Activated effector memory CD4-positive, alpha-beta T cell treated with anti-CD3 and anti-CD28 coated beads, Interleukin-2, amount 50 U/mL, for 16 hours (primary cell): ENCODE measurements around the gene ISCA1.

Experiments used
- DNase-seq: peaks from one replicate; pipeline ENCODE4 v3.0.0-alpha.2; 2020

Gene ISCA1

DNA sequence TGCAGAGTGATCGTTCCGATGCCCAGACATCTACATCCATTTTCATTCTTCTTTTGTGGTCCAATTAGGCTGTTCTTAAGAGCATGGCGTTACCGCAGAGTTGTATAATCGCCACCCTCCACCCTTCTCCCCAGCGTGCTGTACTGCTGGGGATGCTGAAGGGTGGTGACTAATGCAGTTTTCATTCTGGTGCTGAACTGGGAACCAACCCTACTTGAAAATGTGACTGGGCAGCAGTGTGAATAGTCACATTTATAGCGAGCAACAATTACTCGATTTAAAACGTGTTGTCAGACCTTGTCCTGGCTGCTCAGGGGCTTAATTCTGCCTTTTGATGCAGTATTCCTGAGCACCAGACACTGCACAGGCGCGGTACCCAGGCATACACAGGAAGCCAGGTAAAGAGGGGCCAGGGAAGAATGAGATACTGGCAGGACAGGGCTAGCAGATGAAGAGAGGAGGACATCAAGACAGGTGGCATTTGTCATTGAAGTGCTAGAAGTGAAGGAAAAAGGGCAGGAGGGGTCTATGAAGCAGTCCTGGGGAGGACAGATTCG lies 719 bp upstream of the ISCA1 start:
- no peak for DNase-seq

DNA sequence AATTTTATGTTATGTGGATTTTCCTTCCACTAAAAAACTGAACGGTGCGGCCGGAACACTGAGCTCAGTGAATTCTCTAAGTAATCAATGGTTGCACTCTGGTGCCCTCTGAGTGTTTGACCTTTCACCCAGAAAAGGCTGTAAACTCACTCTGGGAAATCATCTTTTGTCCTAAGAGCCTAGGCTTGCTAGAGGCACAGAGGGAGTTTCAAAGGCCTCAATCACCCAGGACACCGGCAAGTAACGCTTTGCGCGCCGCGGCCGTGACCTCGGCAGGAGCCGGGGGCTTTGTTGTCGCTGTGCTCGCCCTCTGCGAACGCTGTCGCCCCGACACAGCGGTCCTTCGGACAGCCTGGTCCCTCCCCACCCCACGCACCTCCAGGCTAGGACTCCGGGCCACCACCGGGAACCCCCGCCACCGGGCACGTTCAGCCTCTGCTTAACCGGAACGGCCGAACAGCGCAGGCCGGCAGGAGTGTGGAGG lies 703 bp downstream of the ISCA1 start:
- DNase-seq: no peak

DNA sequence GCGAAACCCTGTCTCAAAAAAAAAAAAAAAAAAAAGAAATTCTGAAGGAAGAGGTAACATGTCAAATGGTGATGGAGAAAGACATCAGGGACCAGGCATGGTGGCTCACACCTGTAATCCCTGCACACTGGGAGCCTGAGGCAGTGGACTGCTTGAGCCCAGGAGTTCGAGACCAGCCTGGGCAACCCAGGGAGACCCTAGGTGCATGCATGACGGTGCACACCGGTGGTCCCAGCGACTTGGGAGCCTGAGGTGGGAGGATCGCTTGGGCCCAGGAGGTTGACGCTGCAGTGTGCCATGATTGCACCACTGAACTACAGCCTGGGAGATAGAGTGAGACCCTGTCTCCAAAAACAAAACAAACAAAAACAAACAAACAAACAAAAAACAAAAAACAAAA lies 1.8 kb downstream of the ISCA1 start:
- DNase-seq: no peak

- DNase-seq: no peak
Measured at GRCh38 chr9:86279839-86280238, 2.5 kb downstream of the ISCA1 start.

DNA sequence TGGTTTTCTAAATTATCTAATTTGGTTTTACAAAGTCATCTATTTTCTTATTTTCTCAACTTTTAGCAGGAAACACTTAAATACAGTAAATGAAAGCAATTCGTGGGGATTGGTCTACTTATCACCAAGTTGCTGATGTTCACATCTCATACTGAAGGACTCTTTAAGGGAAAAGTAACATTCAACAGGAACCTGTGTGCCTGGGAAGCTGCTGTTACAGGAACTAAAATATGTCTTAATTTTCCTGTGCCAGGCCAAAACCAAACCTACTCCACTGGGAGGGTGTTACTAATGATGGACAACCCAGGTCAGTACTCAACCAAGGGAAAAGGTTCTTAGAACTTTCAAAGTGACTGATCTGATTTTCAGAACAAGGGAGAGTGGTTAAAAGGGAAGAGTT lies 5.3 kb downstream of the ISCA1 start:
- DNase-seq: no peak

GRCh38 chr9:86275962-86276361 lies 6.4 kb downstream of the ISCA1 start:
- DNase-seq: no peak

DNA sequence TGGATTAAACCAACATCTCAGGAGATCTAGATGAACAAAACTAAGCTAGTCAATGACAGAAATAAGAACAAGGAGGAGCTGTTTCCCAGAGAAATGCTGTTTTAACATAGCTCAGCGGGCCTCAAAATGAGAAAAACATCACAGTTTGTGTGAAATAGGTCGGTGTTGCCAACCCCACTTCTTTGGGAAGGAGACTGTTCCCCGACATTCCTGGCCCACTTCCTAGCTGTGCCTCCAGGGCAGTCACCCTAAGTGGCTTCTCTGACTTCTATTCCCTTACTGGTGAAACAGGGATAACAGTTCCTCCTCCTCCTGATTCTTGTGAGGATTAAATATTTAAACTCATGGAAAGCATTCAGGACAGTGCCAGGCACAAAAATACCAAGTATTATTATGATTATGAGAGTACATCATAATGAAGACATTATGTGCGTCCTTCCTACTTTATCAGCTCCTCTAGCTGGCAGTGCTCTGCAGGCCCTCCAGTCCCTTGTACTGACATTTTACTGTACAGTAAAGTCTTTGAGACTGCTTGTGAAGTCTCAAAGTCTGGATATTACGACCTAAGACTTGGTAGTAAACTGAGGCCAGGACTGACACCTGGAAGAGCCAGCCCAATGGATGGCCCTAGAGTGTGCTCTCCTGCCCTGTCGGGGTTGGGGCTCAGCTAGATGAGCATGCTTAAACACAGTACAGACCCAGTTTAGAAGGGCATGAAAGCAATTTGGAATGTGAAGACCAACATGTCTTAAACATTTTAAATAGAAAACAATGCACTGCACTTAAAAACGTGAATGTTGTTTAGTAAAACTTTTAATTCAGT lies 7.3 kb downstream of the ISCA1 start:
- no peak for DNase-seq

DNA sequence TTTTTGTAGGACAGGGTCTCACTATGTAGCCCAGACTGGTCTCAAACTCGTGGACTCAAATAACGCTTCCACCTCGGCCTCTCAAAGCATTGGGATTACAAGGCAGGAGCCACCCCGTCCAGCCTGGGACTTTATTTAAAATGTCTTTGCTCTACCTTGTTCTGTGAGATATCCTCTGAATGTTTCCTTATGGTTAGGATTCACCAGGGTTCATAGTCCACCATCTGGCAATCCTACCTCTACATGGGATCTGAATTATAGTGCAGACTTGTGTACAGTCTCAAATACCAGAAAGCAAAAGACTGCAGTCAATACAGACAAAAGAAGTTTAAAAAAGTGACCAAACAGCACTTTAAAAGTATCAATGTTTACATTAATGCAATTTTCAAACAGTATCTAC lies 10.1 kb downstream of the ISCA1 start:
- DNase-seq: no peak

DNA sequence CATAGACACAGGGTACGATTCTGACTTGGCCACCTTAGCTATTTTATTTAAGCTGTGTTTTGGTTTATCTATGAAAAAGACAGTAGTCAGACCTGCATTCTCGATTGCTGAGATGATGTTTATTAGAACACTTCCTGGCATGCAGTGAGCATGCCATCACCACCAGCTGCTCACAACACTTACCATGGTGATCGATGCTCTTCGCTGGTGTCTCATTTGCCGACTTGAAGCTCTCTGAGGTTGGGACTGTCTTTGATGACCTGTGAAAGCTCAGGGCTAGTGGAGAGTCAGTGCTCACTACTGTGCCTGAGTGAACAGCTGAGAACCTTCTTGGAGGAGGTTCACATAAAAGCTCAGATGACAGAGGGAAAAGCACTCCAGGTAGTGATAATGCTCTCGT lies 18.5 kb downstream of the ISCA1 start:
- no peak for DNase-seq

GRCh38 chr9:86262492-86262891 lies 19.8 kb downstream of the ISCA1 start:
- no peak for DNase-seq

- DNase-seq: no peak
Measured at GRCh38 chr9:86259557-86259956, 22.8 kb downstream of the ISCA1 start, which contains the start of gene C9orf153. C9orf153 (minus strand) TSS chr9:86259657; CDS start chr9:86229603, 30,054 bp downstream.

DNA sequence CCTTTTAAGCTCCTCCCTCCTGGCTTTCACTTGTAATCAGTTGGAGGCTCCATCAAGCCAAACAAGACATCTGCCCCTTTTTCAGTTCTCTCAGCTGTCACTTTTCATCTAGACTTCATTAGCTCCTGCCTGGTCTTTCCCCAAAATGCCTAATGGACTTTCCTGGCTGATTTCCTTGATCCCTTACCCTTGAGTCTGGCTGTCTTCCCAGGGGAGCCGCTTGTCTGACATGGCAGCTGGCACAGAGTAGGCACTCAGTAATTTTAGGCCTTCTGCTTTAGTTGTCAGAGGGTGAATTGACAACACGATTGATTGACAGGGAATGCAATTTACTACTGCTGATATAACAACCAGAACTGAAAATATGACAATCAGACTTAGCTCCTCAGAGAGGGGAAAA lies 24.9 kb downstream of the ISCA1 start:
- no peak for DNase-seq

- DNase-seq: no peak
Measured at GRCh38 chr9:86256653-86257052, 25.7 kb downstream of the ISCA1 start.

- no peak for DNase-seq
Measured at GRCh38 chr9:86253577-86253976, 28.8 kb downstream of the ISCA1 start.

DNA sequence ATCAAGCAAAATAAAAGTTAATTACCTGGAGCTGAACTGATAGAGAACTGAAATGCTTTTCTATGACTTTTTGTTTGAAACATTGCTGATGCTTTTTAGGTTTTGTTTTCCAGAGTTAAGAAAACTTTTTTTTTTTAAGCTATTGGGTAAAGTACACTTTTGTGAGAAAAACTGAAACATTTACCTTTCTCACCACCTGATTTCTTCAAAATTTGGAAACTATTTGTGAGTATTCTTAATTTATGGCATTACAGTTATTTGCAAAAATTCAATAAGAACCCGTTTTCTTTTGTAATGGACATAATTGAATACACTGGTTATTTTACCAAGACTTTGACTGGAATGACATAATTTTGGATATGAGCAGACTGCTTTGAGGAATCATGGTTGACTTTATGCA lies 29.5 kb downstream of the ISCA1 start:
- DNase-seq: no peak

DNA sequence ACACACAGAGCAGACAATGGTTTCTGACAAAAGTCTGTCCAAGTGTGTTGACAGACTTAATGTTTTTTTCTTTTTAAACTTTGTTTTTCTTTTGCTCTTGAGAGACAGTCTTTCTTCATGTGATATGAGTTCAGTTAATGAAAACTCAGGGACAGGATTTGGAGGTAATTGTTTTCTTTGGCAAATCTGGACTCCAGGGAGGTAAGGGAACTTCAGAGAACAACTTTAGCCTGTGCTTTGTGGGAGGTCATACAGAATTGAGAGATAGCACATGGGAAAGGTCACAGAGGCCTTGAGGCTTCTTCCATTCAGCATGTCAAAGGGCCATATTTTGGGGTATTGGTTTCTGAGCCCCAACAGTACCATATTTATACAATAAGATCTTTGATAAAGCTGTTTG lies 32.2 kb downstream of the ISCA1 start:
- no peak for DNase-seq

DNA sequence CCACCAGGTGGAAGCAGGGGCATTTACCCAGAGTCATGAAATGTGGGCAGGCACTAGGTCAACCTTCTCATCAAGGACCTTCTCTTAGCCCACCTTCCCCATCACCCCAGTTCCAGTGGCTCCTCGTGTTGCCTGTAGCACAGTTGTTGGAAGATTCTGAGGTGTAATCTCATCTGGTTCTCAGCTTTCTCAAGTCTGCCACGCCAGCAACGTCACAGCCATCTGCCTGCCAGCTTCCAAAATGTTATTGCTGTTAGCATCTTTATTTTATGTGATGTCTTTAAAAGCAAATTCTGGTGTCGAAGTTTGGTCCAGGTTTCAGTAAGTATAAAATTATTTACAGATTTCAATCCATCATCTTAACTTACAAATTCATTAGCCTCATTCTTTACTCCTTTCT lies 33.6 kb downstream of the ISCA1 start:
- DNase-seq: no peak

DNA sequence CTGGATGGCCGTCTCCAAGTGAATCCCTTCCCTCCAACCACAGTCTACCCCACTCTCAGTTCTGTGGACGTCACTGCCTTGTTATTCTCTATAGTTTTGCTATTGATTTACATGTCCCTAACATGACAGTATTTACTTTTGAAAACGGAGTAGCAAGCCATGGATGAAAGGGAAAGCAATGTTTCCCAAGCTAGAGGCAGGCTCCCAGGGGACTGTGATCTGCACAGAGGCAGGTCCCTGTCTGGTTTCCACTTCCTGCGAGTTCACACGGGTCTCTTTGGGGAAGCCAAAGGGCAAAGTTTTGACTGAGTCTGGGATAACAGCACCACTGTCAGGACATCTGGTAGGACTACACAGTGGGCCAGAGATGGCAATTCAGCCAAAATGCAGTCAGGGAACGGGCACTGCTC lies 35.6 kb downstream of the ISCA1 start:
- no peak for DNase-seq

- DNase-seq: no peak
Measured at GRCh38 chr9:86242071-86242470, 40.3 kb downstream of the ISCA1 start.

DNA sequence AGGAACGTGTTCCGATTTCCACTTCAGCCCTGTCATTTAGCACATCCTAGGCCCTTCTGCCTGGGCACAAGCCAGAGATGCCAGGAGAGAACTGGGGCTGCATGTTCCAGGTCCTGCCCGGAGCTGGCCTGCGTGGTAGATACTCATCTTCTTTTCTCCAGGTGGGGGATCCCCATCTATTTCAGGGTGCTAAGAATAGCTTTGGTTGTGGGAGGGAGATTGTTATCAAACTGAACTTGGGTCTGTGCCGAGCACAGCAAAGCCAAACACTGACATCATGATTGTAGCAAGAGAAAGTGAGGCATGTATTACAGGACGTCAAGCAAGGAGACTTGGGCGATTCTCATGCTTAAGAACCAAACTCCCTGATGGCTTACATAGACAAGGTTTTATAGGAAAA lies 41.1 kb downstream of the ISCA1 start:
- no peak for DNase-seq

DNA sequence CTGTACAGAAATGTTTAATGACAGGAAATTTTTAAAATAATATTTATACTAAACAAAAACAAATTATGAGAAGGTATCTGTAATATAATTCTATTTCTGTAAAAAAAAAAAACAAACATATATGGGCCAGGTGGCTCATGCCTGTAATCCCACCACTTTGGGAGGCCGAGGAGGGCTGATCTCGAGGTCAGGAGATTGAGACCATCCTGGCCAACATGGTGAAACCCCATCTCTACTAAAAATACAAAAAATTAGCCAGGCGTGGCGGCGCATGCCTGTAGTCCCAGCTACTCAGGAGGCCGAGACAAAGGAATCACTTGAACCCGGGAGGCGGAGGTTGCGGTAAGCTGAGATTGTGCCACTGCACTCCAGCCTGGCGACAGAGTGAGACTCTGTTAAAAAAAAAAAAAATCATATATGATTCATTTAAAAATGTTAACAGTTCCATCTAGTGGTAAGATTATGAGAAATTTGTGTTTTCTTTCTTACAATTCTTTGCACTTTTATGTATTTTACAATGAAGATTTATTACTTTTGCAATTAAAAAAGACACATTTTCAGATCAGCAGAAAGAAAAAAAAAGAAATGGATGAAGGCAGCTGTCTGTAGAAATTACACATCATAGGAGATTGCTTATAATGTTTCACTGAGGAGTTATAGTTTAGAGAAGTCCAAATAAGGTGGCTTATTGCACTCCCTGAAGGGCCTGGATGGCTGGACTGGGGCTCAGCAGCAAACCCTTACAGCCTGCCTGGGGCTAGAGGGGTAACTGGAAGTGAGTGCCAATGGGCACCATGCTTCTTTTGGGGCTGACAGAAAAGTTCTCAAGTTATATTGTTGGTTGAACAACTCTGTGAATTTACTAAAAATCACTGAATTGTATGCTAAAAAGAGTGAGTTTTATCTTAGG lies 43.2 kb downstream of the ISCA1 start:
- no peak for DNase-seq

- no peak for DNase-seq
Measured at GRCh38 chr9:86230858-86231257, 51.5 kb downstream of the ISCA1 start.

DNA sequence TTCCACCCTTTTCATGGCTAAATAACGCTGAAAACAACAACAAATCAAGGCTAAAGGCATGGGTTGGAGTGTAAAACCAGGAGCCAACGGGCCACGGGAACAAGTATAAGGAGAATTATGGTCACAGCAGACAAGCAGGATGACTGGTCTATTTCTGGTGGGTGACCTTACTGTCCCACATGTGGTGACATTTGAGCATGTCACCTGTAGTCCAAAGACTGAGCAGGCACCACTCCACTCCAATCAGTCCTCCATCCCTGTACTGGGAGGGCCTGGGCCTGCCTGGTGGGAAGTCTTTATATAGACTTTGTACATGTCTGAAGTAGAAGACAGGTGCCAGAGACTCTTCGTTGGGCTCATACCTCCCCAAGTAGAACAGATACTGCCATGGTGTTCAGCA lies 59.7 kb downstream of the ISCA1 start:
- no peak for DNase-seq

GRCh38 chr9:86219606-86220005 lies 62.7 kb downstream of the ISCA1 start:
- no peak for DNase-seq
